GM20000 (cell line): Measurements from ENCODE around the gene LRMDA.

Experiments
- DNase-seq: peaks from one replicate; pipeline ENCODE4 v3.0.0; 2012; ENCODE audit warnings: low spot score
- CTCF ChIP-seq: IDR thresholded peaks from 2 replicates; pipeline ENCODE4 v1.5.1; 2012; ENCODE audit warnings: mild to moderate bottlenecking, control low read depth; ENCODE audit errors: extremely low read depth, missing control alignments

LRMDA gene

GRCh38 chr10:76125900-76126299 is 694.5 kb downstream of the LRMDA start:
- no peak for DNase-seq
- no peak for TF ChIP-seq CTCF

GRCh38 chr10:76126607-76127527 is 695.4 kb downstream of the LRMDA start:
- no peak for TF ChIP-seq CTCF
- DNase-seq = no peak

- no peak for DNase-seq
- no peak for TF ChIP-seq CTCF
Measured at GRCh38 chr10:76127984-76128589, 696.7 kb downstream of the LRMDA start.

- no peak for DNase-seq
- no peak for TF ChIP-seq CTCF
Measured at GRCh38 chr10:76129213-76129612, 697.8 kb downstream of the LRMDA start.

GRCh38 chr10:76130892-76131291 is 699.5 kb downstream of the LRMDA start:
- no peak for TF ChIP-seq CTCF
- DNase-seq = no peak

- DNase-seq = no peak
- TF ChIP-seq CTCF = no peak
Measured at GRCh38 chr10:76133597-76134255, 702.3 kb downstream of the LRMDA start.

GRCh38 chr10:76136961-76137360 is 705.5 kb downstream of the LRMDA start:
- no peak for TF ChIP-seq CTCF
- DNase-seq = no peak
